Measurements from ENCODE around the gene HTT.

HTT gene

DNA sequence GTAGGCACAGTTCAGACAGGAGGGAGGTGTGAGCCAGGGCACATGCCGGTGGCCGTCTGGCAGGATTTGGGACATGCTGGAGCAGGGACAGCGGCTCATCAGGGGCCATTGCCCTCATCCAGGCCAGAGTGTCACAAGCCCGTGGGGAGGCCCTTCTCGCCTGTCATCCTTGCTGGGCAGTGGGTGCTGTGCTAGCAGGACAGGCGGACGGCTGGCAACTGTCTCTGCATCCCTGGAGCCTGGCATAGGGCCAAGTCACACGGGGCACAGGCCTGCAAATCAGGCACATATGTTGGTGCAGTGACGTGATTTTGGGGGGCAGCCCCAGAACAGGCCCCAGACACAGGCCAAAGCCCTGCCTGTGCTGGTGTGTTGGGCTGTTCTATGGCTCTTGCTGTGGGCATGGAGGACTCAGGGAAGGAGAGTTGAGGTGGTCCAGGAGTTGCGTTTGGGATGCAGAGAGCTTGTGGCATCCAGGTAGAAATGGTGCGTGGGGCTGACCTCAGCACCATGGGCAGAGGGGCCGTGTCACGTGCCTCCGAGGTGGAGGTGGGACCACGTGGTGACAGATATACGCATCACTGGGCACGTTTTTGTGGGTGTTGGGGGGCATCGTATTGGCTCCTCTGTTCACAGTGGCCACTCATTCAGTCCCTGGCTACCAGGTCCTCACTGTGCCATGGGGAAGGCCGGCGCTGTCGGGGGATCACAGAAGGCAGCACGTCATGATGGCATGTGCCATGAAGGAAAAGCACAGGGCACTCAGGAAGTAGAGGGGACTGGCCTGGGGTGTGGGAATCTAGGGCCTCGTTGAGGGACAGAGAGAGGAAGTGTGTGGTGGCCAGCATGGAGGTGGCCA is 159.9 kb downstream of the HTT start:
- DNase-seq (ENCODE audit: low read depth in 2 of 2): no peak

DNA sequence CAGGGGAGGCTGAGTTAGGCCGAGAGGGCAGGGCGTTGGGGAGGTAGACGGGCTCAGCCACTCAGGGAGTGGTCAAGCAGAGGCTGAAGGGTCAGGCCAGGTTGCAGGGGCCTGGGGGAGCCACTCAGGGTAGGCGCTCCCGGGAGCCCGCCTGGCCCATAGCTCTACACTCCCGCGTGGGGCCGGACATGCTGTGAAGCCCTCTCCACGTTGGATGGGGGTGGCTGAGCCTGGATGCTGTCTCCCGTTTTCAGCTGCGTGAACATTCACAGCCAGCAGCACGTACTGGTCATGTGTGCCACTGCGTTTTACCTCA is 160.5 kb downstream of the HTT start:
- no peak for DNase-seq (ENCODE audit: low read depth in 2 of 2)

DNA sequence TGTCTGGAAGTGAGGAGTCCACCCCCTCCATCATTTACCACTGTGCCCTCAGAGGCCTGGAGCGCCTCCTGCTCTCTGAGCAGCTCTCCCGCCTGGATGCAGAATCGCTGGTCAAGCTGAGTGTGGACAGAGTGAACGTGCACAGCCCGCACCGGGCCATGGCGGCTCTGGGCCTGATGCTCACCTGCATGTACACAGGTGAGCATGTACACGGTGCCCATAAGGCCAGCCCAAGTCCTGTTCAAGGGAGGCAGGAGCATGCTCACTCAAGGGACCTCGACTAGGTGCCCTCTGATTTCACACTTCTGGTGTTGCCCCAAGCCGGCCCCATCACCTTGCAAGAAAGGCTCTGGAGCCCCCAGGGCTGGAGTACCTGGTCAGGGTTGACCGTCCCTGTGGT is 161.1 kb downstream of the HTT start:
- no peak for DNase-seq (ENCODE audit: low read depth in 2 of 2)

DNA sequence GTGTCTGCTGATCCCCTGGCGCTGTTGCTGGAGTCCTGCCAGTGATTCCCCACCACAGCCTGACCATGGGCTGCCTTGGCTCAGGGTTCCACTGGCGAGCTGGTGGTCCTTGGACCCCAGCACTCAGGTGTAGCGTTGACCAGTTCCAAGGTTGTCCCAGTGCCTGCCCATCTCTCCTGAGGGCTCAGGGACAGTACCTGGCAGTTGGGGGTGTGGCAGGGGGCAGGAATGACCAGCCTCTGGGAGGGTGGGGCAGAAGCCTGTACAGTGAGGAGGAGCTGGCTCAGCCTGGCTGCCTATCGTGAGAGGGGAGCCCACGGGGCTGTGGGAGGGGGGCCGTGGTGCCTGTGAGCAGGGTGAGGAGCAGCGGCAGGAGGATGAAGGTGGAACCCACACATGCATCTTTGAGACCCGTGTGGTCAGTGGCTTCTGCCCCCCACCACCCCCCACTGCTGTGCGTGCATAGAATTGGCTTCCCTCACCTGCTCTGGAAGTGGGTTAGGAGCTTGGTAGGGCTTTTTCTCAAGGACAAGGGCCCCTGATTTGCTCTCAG is 161.9 kb downstream of the HTT start:
- no peak for DNase-seq (ENCODE audit: low read depth in 2 of 2)

DNA sequence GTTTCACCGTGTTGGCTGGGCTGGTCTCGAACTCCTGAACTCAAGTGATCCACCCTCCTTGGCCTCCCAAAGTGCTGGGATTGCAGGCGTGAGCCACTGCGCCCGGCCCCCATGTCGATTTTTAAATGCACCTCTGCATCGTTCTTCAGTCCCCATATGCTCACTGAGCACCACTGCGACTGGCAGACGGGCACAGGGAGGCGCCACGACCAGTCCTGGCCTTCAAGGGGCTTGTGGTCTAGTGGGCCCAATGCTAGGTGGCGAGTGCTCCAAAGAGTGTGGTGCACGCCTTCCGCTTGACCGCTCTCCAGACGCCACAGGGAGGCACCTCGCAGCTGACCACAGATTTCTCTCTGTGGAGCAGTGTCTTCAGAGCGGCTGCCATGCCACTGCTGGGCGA is 162.8 kb downstream of the HTT start:
- no peak for DNase-seq (ENCODE audit: low read depth in 2 of 2)

DNA sequence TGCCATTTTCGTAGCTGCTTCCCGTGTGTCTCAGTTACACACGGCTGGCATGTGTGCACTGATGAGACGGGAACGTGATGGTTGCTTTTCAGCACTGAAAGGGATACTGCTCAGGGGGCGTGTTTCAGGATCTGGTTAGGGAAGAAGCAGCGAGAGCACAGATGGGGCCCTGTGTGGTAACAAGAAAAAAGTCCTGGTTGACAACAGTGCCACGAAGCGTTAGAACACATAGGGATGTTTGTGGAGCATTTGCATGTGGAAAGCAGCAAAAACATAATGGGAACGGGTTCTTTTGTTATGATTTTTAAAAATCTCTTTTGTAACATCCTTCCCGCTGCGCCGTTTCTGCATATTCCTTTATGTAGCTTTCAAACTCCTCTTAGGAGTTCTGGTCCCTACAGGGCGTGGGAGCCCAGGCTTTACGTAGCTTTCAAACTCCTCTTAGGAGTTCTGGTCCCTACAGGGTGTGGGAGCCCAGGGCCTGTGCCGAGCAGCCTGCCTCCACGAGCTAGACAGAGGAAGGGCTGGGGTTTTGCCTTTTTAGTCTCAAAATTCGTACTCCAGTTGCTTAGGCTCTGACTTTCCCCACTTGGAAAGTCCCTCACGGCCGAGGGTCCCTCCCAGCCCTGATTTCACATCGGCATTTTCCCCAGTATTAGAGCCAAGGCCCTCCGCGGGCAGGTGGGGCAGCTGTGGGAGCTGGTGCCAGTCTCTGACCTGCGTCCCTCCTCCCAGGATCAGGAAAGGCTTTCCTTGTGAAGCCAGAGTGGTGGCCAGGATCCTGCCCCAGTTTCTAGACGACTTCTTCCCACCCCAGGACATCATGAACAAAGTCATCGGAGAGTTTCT is 163.5 kb downstream of the HTT start:
- DNase-seq (ENCODE audit: low read depth in 2 of 2): no peak

DNA sequence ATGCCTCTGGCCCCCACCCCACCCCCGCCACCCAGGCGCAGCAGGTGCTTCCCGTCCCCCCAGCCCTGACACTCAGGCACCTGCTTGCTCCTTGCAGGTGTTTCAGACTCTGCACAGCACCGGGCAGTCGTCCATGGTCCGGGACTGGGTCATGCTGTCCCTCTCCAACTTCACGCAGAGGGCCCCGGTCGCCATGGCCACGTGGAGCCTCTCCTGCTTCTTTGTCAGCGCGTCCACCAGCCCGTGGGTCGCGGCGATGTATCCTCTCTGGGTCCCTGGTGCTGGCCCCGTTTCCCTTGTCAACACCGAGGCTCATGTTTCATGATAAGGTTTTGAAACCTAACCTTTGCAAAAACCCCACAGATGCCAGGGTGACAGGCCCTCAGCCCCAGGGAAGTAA is 164.2 kb downstream of the HTT start:
- no peak for DNase-seq (ENCODE audit: low read depth in 2 of 2)

DNA sequence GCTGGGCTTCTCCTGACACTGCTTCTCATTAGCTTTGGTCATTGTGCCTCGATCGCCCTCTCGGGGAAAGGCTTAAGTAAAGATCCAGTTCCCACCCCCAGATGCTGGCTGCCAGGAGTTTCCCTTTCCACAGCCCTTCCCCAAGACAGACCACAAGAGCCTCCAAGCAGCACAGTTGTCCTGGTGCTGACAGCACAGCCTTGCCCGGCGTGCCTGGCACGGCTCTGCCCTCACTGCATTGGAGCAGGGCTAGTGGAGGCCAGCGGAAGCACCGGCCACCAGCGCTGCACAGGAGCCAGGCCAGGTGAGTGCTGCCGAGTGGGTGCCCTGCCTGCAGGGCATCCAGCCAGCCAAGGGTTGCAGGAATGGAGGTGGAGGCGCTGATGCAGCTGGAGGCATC is 164.8 kb downstream of the HTT start:
- DNase-seq (ENCODE audit: low read depth in 2 of 2): no peak

DNA sequence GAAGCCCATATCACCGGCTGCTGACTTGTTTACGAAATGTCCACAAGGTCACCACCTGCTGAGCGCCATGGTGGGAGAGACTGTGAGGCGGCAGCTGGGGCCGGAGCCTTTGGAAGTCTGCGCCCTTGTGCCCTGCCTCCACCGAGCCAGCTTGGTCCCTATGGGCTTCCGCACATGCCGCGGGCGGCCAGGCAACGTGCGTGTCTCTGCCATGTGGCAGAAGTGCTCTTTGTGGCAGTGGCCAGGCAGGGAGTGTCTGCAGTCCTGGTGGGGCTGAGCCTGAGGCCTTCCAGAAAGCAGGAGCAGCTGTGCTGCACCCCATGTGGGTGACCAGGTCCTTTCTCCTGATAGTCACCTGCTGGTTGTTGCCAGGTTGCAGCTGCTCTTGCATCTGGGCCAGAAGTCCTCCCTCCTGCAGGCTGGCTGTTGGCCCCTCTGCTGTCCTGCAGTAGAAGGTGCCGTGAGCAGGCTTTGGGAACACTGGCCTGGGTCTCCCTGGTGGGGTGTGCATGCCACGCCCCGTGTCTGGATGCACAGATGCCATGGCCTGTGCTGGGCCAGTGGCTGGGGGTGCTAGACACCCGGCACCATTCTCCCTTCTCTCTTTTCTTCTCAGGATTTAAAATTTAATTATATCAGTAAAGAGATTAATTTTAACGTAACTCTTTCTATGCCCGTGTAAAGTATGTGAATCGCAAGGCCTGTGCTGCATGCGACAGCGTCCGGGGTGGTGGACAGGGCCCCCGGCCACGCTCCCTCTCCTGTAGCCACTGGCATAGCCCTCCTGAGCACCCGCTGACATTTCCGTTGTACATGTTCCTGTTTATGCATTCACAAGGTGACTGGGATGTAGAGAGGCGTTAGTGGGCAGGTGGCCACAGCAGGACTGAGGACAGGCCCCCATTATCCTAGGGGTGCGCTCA is 165.8 kb downstream of the HTT start:
- DNase-seq (ENCODE audit: low read depth in 2 of 2): no peak

DNA sequence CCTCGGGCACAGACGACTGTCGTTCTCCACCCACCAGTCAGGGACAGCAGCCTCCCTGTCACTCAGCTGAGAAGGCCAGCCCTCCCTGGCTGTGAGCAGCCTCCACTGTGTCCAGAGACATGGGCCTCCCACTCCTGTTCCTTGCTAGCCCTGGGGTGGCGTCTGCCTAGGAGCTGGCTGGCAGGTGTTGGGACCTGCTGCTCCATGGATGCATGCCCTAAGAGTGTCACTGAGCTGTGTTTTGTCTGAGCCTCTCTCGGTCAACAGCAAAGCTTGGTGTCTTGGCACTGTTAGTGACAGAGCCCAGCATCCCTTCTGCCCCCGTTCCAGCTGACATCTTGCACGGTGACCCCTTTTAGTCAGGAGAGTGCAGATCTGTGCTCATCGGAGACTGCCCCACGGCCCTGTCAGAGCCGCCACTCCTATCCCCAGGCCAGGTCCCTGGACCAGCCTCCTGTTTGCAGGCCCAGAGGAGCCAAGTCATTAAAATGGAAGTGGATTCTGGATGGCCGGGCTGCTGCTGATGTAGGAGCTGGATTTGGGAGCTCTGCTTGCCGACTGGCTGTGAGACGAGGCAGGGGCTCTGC is 166.5 kb downstream of the HTT start:
- no peak for DNase-seq (ENCODE audit: low read depth in 2 of 2)

DNA sequence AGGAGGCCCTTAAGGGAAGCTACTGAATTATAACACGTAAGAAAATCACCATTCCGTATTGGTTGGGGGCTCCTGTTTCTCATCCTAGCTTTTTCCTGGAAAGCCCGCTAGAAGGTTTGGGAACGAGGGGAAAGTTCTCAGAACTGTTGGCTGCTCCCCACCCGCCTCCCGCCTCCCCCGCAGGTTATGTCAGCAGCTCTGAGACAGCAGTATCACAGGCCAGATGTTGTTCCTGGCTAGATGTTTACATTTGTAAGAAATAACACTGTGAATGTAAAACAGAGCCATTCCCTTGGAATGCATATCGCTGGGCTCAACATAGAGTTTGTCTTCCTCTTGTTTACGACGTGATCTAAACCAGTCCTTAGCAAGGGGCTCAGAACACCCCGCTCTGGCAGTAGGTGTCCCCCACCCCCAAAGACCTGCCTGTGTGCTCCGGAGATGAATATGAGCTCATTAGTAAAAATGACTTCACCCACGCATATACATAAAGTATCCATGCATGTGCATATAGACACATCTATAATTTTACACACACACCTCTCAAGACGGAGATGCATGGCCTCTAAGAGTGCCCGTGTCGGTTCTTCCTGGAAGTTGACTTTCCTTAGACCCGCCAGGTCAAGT is 167.5 kb downstream of the HTT start:
- DNase-seq (ENCODE audit: low read depth in 2 of 2): no peak

DNA sequence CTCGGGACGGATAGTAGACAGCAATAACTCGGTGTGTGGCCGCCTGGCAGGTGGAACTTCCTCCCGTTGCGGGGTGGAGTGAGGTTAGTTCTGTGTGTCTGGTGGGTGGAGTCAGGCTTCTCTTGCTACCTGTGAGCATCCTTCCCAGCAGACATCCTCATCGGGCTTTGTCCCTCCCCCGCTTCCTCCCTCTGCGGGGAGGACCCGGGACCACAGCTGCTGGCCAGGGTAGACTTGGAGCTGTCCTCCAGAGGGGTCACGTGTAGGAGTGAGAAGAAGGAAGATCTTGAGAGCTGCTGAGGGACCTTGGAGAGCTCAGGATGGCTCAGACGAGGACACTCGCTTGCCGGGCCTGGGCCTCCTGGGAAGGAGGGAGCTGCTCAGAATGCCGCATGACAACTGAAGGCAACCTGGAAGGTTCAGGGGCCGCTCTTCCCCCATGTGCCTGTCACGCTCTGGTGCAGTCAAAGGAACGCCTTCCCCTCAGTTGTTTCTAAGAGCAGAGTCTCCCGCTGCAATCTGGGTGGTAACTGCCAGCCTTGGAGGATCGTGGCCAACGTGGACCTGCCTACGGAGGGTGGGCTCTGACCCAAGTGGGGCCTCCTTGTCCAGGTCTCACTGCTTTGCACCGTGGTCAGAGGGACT is 168.8 kb downstream of the HTT start:
- no peak for DNase-seq (ENCODE audit: low read depth in 2 of 2)

DNA sequence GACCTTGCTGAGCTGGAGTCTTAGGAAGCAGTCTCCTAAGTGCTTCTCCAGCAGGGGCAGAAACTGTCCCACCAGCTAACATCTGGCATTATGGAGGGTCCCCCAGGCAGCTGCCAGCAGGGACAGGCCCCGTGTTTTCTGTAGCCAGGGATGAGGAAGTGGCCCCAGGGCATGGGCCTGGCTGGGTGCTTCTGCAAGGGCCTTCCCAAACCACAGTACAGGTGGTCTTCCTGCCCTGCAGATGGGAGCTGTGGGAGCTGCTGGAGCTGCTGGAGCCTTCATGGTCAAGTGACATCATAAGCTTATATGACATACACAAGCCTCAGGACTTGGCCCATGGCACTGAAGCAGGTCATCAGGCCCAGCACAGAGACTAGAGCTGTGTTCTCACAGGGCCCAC is 169.5 kb downstream of the HTT start:
- DNase-seq (ENCODE audit: low read depth in 2 of 2): no peak

DNA sequence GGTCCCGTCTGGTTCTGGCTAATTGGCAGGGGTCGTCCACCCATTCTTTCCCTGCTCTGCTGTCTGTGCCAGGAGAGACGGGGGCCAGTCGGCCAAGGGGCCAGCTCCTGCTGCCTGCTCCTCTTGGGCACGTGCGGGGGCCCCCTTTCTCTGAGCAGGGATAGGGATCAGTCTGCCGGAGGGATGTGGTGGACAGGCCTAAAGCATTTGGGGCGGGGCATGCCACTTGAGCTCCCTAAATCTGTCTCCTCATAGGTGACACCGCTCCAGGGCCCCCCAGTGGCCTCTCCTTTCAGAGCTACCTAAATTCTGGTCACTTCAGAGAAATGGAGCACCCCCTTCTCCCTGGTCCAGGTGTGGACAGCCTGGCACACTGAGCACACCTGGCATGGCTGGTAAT is 170.3 kb downstream of the HTT start:
- DNase-seq (ENCODE audit: low read depth in 2 of 2): no peak

DNA sequence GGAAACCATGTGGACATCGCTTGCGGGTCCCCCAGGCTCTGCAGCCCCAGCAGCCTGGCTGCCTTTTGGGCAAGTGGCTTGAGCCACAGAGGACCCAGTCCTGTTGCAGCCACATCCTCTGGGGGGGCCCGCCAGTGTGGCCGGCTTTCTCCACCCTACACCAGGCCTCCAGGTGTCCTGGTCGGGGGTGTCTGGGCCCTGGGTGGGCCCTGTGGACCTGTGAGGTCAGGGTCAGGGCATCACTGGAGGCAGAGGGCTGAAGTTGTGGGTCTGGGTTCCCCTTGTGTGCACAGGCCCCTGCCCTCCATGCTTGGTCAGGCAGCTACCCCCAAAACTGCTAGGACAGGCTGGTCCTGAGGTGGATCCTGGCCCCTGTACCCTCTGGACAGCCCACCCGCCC is 171.2 kb downstream of the HTT start:
- no peak for DNase-seq (ENCODE audit: low read depth in 2 of 2)

DNA sequence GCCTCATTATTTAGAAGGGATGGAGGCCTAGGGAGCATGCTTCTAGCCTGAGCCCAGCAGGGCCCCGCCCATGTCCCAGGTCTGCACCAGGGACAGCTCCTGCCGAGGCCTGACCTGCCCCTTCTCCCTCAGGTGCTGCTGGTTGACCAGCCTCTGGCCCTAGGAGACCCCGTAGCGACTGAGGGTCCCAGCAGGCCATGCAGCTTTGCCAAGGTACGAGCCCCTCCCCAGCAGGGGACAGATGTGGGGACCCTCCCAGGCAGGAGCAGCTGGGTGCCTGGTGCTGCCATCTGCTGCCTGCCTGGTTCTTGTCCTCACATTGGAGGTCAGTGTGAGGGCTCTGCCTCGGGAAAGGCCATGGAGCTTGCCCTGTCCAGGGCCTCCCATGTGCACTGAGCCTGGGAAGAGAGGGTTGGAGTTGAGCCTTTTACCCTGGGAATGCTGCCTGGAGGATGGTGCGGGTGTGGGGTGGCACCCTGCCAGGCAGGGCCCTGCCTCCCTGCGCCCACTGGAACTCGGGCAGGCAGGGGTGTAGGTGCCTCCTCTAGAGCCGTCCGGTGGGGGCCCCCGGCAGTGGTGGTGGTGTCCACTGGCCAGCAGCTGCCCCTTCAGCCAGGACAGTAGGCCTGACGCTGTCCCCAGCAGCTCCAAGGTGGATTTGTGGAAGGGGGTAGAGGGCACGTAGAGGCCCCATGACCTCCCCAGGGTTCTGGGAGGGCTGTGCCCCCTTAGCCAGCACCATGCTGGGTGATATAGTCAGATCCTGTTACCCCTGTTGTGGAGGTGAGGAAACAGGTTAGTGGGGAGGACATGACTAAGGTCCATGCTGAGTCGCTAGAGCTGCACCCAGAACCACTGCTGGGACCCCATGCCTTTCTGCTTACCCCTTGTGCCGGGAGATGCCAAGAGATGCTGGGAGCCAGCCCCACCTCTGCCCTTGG is 172.2 kb downstream of the HTT start:
- DNase-seq (ENCODE audit: low read depth in 2 of 2): no peak

DNA sequence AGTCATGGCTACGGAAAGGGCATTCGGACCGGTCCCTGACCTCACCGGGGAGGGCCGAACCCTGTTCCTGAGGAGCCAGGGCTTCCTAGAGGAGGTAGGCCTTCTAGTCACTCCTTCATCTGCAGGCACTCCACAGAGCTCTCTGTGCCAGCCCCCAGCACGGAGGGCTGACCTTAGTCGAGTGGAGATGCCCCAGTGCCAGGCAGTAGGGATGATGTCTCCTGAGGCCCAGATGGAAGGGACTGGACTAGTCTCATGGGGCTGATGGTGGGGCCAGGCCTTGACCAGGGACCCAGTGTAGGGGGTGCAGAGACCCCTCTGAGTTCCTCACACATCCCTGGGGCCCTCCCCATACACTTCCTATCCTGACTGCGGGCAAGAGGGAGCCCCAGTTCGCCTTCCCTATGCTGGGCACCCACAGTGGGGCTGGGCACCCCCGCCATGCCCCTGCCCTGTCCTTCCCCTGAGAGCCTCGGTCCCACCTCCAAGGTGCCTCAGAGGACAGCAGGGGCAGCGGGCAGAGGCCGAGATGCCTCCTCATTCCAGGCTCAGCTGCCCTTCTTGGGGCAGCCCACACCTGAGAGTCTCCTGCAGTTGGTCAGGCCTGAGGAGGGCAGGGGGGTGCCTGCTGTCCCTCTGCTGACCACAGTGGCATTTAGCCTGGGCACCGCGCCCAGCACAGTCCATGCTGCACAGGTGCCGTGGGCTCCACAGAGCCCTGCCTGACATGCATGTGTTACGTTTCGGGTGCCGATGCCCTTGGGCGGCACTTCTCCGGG is 173.1 kb downstream of the HTT start:
- no peak for DNase-seq (ENCODE audit: low read depth in 2 of 2)

DNA sequence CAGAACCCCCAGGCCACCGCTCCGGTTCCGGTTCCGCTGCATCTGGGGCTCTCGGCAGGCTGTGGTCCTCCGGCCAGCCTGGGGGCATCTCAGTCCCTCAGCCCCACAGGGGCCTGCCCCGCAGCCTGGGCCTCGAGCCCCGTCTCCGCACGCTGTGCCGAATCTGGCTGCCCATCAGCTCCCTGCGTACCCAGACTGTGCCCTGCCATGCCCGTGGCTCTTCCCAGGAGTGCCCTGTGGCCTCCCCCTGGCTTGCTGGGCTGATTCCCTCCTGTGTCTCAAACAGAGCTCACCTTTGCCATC is 173.6 kb downstream of the HTT start:
- no peak for DNase-seq (ENCODE audit: low read depth in 2 of 2)

Data from stimulated activated CD8-positive, alpha-beta memory T cell treated with anti-CD3 and anti-CD28 coated beads, Interleukin-15, amount 100 ng/mL, for 48 hours (primary cell).